ENCODE results near the gene TMEM154. TPM values are rescaled to one million over a fixed set of nuclear protein-coding genes. Genes with fewer than 3 reads are reported as not detected.

TMEM154 gene
- polyA plus RNA-seq, 3 donors from 2014 or later, result 3.4 to 9.9 (median 5.0) TPM

- Mint-ChIP-seq H3K27me3 (ENCODE audit: low read depth in 3 of 3) (peaks cover 5 to 7% (median 5%) of the 10 kb centered on the region in 3 donors), H3K36me3 (no peaks in the 10 kb centered on the region), H3K4me3 (no peak overlapping the region), H3K27ac (no peak overlapping the region), H3K9me3 (no peaks in the 10 kb centered on the region), H3K4me1 (no peaks in the 10 kb centered on the region)
- no peak for DNase-seq
Measured at GRCh38 chr4:152619556-152619955, 60.2 kb downstream of the TMEM154 start.

- no peaks in the 10 kb centered on the region for H3K36me3 Mint-ChIP-seq
- no peak for DNase-seq
- H3K9me3 Mint-ChIP-seq, result no peaks in the 10 kb centered on the region
- H3K27ac Mint-ChIP-seq, result no peak overlapping the region
- no peaks in the 10 kb centered on the region for H3K4me1 Mint-ChIP-seq
- no peak overlapping the region for H3K4me3 Mint-ChIP-seq
- H3K27me3 Mint-ChIP-seq (ENCODE audit: low read depth in 3 of 3), result peaks cover 5 to 7% (median 5%) of the 10 kb centered on the region in 3 donors
Measured at GRCh38 chr4:152618971-152619370, 60.8 kb downstream of the TMEM154 start.

- no peak for DNase-seq
- Mint-ChIP-seq H3K36me3 (no peaks in the 10 kb centered on the region), H3K27me3 (ENCODE audit: low read depth in 3 of 3) (peaks cover 5 to 10% (median 7%) of the 10 kb centered on the region in 3 donors), H3K9me3 (no peaks in the 10 kb centered on the region), H3K27ac (no peak overlapping the region), H3K4me1 (no peaks in the 10 kb centered on the region), H3K4me3 (no peak overlapping the region)
Measured at GRCh38 chr4:152616804-152617203, 63.0 kb downstream of the TMEM154 start.

DNA sequence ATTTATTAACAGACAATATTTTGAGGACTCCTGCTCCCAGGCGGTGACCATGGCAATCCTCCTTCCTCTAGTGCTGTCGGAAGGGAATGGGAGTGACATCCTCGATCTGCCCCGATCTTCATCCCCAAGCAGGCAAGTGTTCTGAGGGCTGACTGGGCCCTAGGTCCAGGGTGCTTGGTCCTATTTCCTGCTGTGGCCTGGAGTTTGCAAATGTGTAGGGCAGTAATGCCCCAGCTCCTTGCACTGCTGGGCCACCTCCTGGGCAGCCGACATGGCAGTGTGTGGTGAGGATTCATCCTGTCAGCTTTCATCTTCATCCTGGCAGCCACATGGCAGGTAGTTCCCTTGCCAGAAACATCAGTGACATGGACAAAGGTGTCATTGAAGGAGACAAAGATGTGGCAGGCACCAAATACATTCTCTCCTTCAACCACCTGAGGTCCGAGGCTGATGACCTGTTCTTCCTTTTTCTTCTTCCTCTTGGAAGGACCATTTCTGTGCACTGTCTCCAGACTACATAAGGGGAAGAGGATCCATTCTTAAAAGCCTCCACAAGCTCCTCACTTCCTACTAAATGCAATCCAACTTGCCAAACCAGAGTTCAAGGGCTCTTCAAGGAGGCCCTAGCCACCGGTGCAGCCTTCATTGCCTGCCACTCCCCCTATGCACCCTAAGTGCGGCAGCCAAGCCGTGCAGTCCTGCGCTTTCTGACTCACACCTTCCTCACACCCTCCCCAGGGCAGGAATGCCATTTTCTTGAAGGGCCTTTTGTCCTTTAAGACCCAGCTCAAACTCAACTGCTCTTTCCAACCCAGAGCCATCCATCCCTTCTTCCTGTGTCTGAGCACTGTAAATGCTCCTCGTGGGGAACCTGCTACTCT, 65.7 kb downstream of the TMEM154 start:
- Mint-ChIP-seq H3K36me3 (no peaks in the 10 kb centered on the region), H3K4me3 (no peak overlapping the region), H3K27ac (no peak overlapping the region), H3K9me3 (no peaks in the 10 kb centered on the region), H3K27me3 (ENCODE audit: low read depth in 3 of 3) (peaks cover 4 to 10% (median 5%) of the 10 kb centered on the region in 3 donors), H3K4me1 (no peaks in the 10 kb centered on the region)
- no peak for DNase-seq

GRCh38 chr4:152613351-152613750, 66.4 kb downstream of the TMEM154 start:
- Mint-ChIP-seq H3K4me1 (no peaks in the 10 kb centered on the region), H3K36me3 (no peaks in the 10 kb centered on the region), H3K27me3 (ENCODE audit: low read depth in 3 of 3) (peaks cover 0 to 8% (median 6%) of the 10 kb centered on the region in 3 donors), H3K27ac (no peak overlapping the region), H3K4me3 (no peak overlapping the region), H3K9me3 (no peaks in the 10 kb centered on the region)
- no peak for DNase-seq

DNA sequence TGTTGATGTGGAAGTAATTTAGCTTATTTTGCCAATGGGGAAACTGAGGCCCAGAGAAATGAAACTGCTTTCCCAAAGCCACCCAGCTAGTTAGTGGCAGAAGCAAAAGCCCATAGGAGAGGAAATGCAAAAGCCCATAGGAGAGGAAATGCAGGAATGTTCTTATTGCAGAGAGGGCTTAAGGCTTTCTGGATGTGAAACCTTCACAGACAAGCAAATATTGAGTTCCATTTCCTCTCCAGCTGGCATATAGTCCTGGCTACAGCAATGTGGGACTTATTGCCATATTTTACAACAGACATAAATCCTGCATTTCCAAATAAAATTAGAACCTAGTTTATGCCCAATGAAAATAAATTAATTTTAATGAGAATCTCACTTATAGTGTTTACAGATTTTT, 69.7 kb downstream of the TMEM154 start:
- H3K27ac Mint-ChIP-seq, result no peak overlapping the region
- no peak overlapping the region for H3K4me3 Mint-ChIP-seq
- no peaks in the 10 kb centered on the region for H3K4me1 Mint-ChIP-seq
- H3K27me3 Mint-ChIP-seq (ENCODE audit: low read depth in 3 of 3), result peaks cover 1 to 6% (median 3%) of the 10 kb centered on the region in 3 donors
- no peaks in the 10 kb centered on the region for H3K9me3 Mint-ChIP-seq
- DNase-seq, result no peak
- no peaks in the 10 kb centered on the region for H3K36me3 Mint-ChIP-seq

DNA sequence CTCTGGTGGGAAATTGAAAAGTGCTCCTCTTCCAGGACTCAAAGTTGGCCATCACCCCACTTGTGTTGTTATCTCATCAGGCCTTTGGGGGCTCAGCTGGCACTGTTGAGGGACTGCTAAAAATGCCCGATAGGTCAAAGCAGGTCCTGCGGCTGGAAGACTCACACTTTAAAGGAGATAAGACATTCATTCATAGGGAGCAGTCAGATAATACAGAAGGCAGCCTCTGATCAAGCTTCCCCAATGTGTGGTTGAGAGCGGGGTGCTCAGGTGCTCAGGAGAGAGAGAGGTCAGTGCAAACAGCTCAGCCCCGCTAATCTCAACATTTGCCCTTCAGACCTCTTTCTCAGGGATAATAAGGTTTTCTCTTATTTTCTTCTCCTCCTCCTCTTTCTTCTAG, 70.3 kb downstream of the TMEM154 start:
- DNase-seq, result no peak
- H3K9me3 Mint-ChIP-seq, result no peaks in the 10 kb centered on the region
- H3K27ac Mint-ChIP-seq, result no peak overlapping the region
- no peak overlapping the region for H3K4me3 Mint-ChIP-seq
- H3K36me3 Mint-ChIP-seq, result no peaks in the 10 kb centered on the region
- H3K4me1 Mint-ChIP-seq, result no peaks in the 10 kb centered on the region
- peaks cover 1 to 6% (median 3%) of the 10 kb centered on the region in 3 donors for H3K27me3 Mint-ChIP-seq (ENCODE audit: low read depth in 3 of 3)

DNA sequence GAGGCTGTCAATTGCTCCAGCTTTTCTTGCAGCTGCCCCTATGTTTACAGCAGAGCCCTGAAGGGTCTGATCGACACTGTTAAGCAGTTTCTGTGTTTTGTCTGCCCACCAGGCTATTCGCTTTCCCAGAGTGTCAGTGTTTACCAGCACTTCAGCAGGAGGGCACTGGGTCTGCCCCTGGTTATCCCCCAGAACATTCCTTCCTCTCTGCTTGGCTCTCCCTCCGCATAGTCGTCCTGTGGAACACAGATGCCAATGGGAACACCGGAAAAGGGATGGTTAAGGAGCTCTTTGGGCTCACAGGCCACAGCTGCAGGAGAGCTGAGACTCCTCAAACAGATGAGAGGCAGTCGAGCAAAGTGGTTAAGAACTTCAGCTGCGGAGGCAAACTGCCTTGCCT, 72.6 kb downstream of the TMEM154 start:
- Mint-ChIP-seq H3K27ac (no peak overlapping the region), H3K36me3 (no peaks in the 10 kb centered on the region), H3K9me3 (no peaks in the 10 kb centered on the region), H3K4me1 (no peaks in the 10 kb centered on the region), H3K4me3 (no peak overlapping the region), H3K27me3 (ENCODE audit: low read depth in 3 of 3) (peaks cover 0 to 3% (median 1%) of the 10 kb centered on the region in 3 donors)
- no peak for DNase-seq

DNA sequence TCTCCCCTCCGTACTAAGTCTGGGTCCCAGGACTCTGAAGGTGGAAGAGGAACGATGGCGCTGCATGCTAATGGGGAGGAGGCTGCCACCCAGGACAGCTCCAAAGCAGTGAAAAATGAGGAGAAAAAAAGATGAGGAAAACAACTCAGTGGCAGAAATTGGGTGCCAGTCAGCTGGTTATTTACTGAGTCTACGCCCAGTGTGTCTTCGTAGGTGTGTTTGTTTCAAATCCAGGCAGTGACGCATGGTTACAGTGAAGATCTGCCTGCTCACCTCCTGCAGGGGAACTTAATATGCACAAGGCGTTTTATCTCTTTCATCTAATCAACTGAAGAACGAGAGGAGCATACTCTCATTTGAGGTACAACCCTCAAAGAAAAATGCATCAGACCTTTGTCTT, 73.0 kb downstream of the TMEM154 start:
- Mint-ChIP-seq H3K36me3 (no peaks in the 10 kb centered on the region), H3K27me3 (ENCODE audit: low read depth in 3 of 3) (peaks cover 0 to 3% (median 1%) of the 10 kb centered on the region in 3 donors), H3K27ac (no peak overlapping the region), H3K9me3 (no peaks in the 10 kb centered on the region), H3K4me1 (no peaks in the 10 kb centered on the region), H3K4me3 (no peak overlapping the region)
- DNase-seq, result no peak

DNA sequence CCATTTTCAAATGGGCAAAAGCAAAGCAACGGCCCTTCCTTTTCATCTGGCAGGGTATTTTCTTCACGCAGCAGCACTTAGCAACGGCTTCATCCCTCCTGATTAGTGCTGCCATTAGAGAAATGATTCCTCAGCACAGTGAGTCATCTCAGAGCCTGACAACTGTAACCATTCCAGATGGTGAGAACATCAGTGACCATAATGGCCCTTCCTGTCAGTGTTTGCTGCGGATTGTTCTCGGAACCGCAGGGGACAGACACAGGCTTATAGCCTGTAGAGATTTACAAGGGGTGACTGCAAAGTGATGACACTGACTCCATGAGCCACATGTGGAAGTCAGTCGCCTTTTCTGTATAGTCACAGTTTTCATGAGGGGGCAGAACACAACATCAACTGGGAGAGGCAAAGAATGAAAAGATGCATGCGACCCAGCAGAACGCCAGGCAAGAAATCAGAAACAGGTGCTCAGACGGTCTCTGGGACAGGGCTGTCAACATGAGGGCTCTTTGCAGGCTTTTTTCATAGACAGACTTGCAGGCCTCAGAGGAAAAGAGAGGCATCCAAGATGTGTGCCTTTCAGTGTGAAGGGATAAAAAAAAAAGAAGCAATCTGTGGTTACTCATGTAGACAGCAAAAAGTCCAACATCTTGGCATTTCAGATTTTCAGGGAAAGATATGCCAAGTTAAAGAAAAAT, 74.0 kb downstream of the TMEM154 start:
- no peak overlapping the region for H3K4me3 Mint-ChIP-seq
- peaks cover 0 to 3% (median 1%) of the 10 kb centered on the region in 3 donors for H3K27me3 Mint-ChIP-seq (ENCODE audit: low read depth in 3 of 3)
- no peaks in the 10 kb centered on the region for H3K4me1 Mint-ChIP-seq
- H3K27ac Mint-ChIP-seq, result no peak overlapping the region
- no peak for DNase-seq
- no peaks in the 10 kb centered on the region for H3K36me3 Mint-ChIP-seq
- no peaks in the 10 kb centered on the region for H3K9me3 Mint-ChIP-seq

DNA sequence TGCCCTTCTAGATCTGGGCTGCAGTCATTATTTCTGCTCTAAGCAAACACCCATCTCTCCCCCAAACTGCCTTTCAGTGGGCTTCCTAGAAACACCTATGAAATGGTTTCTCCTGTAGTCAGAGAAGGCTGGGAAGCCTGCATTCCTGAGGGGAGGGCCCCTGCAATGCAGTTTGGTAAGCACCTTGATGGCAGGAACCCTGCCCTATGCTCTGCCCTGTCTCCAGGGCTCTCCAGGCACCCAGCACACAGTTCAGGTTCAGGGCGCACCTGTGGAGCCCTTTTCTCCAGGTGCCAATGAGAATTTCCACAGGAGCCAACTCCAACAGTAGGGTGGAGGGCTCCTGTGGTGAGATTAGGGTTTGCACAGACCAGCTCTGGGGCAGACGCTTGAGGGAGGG, 74.8 kb downstream of the TMEM154 start:
- Mint-ChIP-seq H3K27ac (no peak overlapping the region), H3K27me3 (ENCODE audit: low read depth in 3 of 3) (peaks cover 0 to 3% (median 1%) of the 10 kb centered on the region in 3 donors), H3K4me1 (no peaks in the 10 kb centered on the region), H3K9me3 (no peaks in the 10 kb centered on the region), H3K36me3 (no peaks in the 10 kb centered on the region), H3K4me3 (no peak overlapping the region)
- no peak for DNase-seq

GRCh38 chr4:152601156-152601555, 78.6 kb downstream of the TMEM154 start:
- H3K27me3 Mint-ChIP-seq (ENCODE audit: low read depth in 3 of 3), result peaks cover 0 to 5% (median 0%) of the 10 kb centered on the region in 3 donors
- no peak overlapping the region for H3K27ac Mint-ChIP-seq
- DNase-seq, result no peak
- no peaks in the 10 kb centered on the region for H3K9me3 Mint-ChIP-seq
- H3K36me3 Mint-ChIP-seq, result no peaks in the 10 kb centered on the region
- H3K4me3 Mint-ChIP-seq, result no peak overlapping the region
- no peaks in the 10 kb centered on the region for H3K4me1 Mint-ChIP-seq

DNA sequence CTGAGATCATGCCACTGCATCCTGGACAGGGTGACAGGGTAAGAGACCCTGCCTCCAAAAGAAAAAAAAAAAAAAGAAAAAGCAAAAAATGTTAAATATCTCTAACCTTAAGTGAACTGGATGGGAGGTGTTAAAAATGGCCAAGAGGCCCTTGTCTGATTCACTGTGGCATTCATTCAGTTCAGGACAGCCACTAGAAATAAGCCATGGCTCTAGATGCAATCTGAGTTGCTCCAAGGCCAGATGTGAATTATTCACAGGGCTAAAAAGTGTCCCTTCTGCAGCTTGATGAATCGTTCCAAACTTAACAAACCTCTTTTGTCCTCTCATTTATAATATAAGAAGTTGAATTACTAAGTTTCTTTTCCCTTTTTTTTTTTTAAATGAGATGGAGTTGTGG, 80.2 kb downstream of the TMEM154 start:
- peaks cover 0 to 2% (median 0%) of the 10 kb centered on the region in 3 donors for H3K27me3 Mint-ChIP-seq (ENCODE audit: low read depth in 3 of 3)
- no peak overlapping the region for H3K27ac Mint-ChIP-seq
- DNase-seq, result no peak
- H3K4me1 Mint-ChIP-seq, result no peaks in the 10 kb centered on the region
- H3K9me3 Mint-ChIP-seq, result no peaks in the 10 kb centered on the region
- H3K36me3 Mint-ChIP-seq, result no peaks in the 10 kb centered on the region
- H3K4me3 Mint-ChIP-seq, result no peak overlapping the region

DNA sequence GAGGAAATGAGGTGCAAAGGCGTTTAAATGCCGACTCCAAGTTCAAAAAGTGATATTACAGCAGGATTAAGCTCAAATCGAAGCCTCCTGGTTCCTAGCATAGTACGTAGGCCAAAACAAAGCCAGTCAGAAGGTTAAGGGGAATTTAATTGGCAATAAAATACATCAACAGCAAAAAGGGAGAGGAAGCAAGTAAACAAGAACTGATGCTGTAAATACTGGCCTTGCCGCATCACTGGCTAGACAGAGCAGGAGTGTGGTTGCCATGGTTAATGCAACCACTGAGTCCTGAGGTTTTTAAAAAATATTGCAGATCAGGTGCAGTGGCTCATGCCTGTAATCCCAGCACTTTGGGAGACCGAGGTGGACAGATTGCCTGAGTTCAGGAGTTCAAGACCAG, 80.7 kb downstream of the TMEM154 start:
- DNase-seq, result no peak
- peaks cover 0 to 2% (median 0%) of the 10 kb centered on the region in 3 donors for H3K27me3 Mint-ChIP-seq (ENCODE audit: low read depth in 3 of 3)
- H3K9me3 Mint-ChIP-seq, result no peaks in the 10 kb centered on the region
- H3K4me3 Mint-ChIP-seq, result no peak overlapping the region
- H3K27ac Mint-ChIP-seq, result no peak overlapping the region
- H3K4me1 Mint-ChIP-seq, result no peaks in the 10 kb centered on the region
- no peaks in the 10 kb centered on the region for H3K36me3 Mint-ChIP-seq
